Glomerular visceral epithelial cell (primary cell): ENCODE results near the gene P2RX5.
"Not testable (repeated sequence)": the region's sequence is repeated elsewhere in the genome, so short reads cannot be mapped to it uniquely, and the experiment has no call there.

ENCODE experiments used
- DNase-seq: peaks from one replicate; pipeline ENCODE4 v3.0.0-alpha.2; 2016; ENCODE audit errors: extremely low spot score

Gene P2RX5

GRCh38 chr17:3712811-3713463 is 17.0 kb upstream of the P2RX5 start:
- no peak for DNase-seq

GRCh38 chr17:3710951-3711383 is 15.0 kb upstream of the P2RX5 start:
- DNase-seq, result peak; percentile 45

- DNase-seq, result no peak
Observed at GRCh38 chr17:3708366-3708765, 12.4 kb upstream of the P2RX5 start.

- DNase-seq, result not testable (repeated sequence)
Observed at GRCh38 chr17:3705718-3705984, 9.7 kb upstream of the P2RX5 start.

GRCh38 chr17:3704931-3705717 is 9.2 kb upstream of the P2RX5 start:
- no peak for DNase-seq

- DNase-seq, result not testable (repeated sequence)
Observed at GRCh38 chr17:3702041-3702539, 6.1 kb upstream of the P2RX5 start.

GRCh38 chr17:3699951-3700350 is 4.0 kb upstream of the P2RX5 start:
- no peak for DNase-seq

GRCh38 chr17:3698139-3698538 is 2.2 kb upstream of the P2RX5 start:
- no peak for DNase-seq

- DNase-seq, result no peak
Observed at GRCh38 chr17:3697103-3697476, 1.1 kb upstream of the P2RX5 start.

- DNase-seq, result peak; percentile 41
Observed at GRCh38 chr17:3695129-3695722, 729 bp downstream of the P2RX5 start.

GRCh38 chr17:3693829-3694231 is 2.1 kb downstream of the P2RX5 start:
- peak; percentile 76 for DNase-seq

- DNase-seq, result no peak
Observed at GRCh38 chr17:3693141-3693540, 2.8 kb downstream of the P2RX5 start.

- no peak for DNase-seq
Observed at GRCh38 chr17:3692346-3692745, 3.6 kb downstream of the P2RX5 start.

- DNase-seq, result no peak
Observed at GRCh38 chr17:3691617-3692067, 4.3 kb downstream of the P2RX5 start.

- no peak for DNase-seq
Observed at GRCh38 chr17:3690094-3690715, 5.8 kb downstream of the P2RX5 start.

GRCh38 chr17:3689262-3690093 is 6.5 kb downstream of the P2RX5 start:
- DNase-seq, result no peak

- no peak for DNase-seq
Observed at GRCh38 chr17:3688852-3689261, 7.1 kb downstream of the P2RX5 start.

- DNase-seq, result no peak
Observed at GRCh38 chr17:3688027-3688553, 7.9 kb downstream of the P2RX5 start.

- no peak for DNase-seq
Observed at GRCh38 chr17:3685174-3685573, 10.8 kb downstream of the P2RX5 start.

GRCh38 chr17:3683054-3683511 is 12.9 kb downstream of the P2RX5 start:
- DNase-seq, result peak; percentile 36

GRCh38 chr17:3682033-3682432 is 13.9 kb downstream of the P2RX5 start:
- no peak for DNase-seq
